HG03066 (cell line): Measurements from ENCODE around the gene RASAL1.
"Not testable (repeated sequence)": the region's sequence is repeated elsewhere in the genome, so short reads cannot be mapped to it uniquely, and the experiment has no call there.

Source experiments
- ATAC-seq: cut with Tn5 transposase; IDR thresholded peaks from one replicate; pipeline ENCODE4 v1.9.1; 2021; ENCODE audit warnings: low read depth; ENCODE audit not compliant: unreplicated experiment

RASAL1 gene

GRCh38 chr12:113119980-113120669 is 15.4 kb downstream of the RASAL1 start:
- ATAC-seq = no peak

- no peak for ATAC-seq
Observed at GRCh38 chr12:113118142-113118541, 17.4 kb downstream of the RASAL1 start.

GRCh38 chr12:113117684-113118083 is 17.9 kb downstream of the RASAL1 start:
- ATAC-seq = not testable (repeated sequence)

- ATAC-seq = no peak
Observed at GRCh38 chr12:113116875-113117274, 18.7 kb downstream of the RASAL1 start.

GRCh38 chr12:113115455-113116126 is 20.0 kb downstream of the RASAL1 start:
- ATAC-seq = no peak

GRCh38 chr12:113114447-113115178 is 20.9 kb downstream of the RASAL1 start:
- ATAC-seq = no peak

- ATAC-seq = no peak
Observed at GRCh38 chr12:113113397-113113796, 22.2 kb downstream of the RASAL1 start.

- no peak for ATAC-seq
Observed at GRCh38 chr12:113112043-113112899, 23.3 kb downstream of the RASAL1 start.

- no peak for ATAC-seq
Observed at GRCh38 chr12:113111247-113111646, 24.3 kb downstream of the RASAL1 start.

- ATAC-seq = no peak
Observed at GRCh38 chr12:113109872-113110599, 25.5 kb downstream of the RASAL1 start.

GRCh38 chr12:113109360-113109759 is 26.2 kb downstream of the RASAL1 start:
- no peak for ATAC-seq

GRCh38 chr12:113108308-113108707 is 27.3 kb downstream of the RASAL1 start:
- no peak for ATAC-seq

- ATAC-seq = no peak
Observed at GRCh38 chr12:113106361-113106760, 29.2 kb downstream of the RASAL1 start.

- no peak for ATAC-seq
Observed at GRCh38 chr12:113105606-113106271, 29.8 kb downstream of the RASAL1 start.

GRCh38 chr12:113104953-113105510 is 30.5 kb downstream of the RASAL1 start:
- no peak for ATAC-seq

GRCh38 chr12:113103756-113104450 is 31.7 kb downstream of the RASAL1 start:
- ATAC-seq = no peak

GRCh38 chr12:113102811-113103210 is 32.8 kb downstream of the RASAL1 start:
- ATAC-seq = no peak

- ATAC-seq = no peak
Observed at GRCh38 chr12:113101751-113102150, 33.8 kb downstream of the RASAL1 start.

GRCh38 chr12:113099764-113100163 is 35.8 kb downstream of the RASAL1 start:
- no peak for ATAC-seq
